Kidney (tissue), 14 donors: ENCODE data around the gene ECEL1. TPM values are rescaled to one million over a fixed set of nuclear protein-coding genes. Genes with fewer than 3 reads are reported as not detected.
A peak's percentile ranks its signal among the peaks of the same experiment; 100 is the strongest.

Experiments used
- DNase-seq, 5 donors: peaks; one replicate each; pipeline ENCODE4 v3.0.0-alpha.2; 2013 to 2020
- FAIRE-seq: peaks from 2 replicates; lab custom pipeline; 2012; peaks lifted over from hg19 to GRCh38; lab: Jason Lieb, UNC
- H3K27ac ChIP-seq, 2 donors: one replicate each; pipeline ENCODE4 v1.7.0; 2013; ENCODE audit warnings: low read depth in 2 of 2, low read length in 2 of 2, inconsistent platforms in 1 of 2
- H3K27me3 ChIP-seq: one replicate; pipeline ENCODE4 v1.7.1; 2013; ENCODE audit warnings: low read length, inconsistent platforms; ENCODE audit not compliant: control insufficient read depth, insufficient read depth
- H3K36me3 ChIP-seq, 3 donors: one replicate each; pipeline versions ENCODE4 v1.7.0 to v1.7.1; 2013; ENCODE audit warnings: low read length in 3 of 3, control low read depth in 1 of 3, inconsistent platforms in 1 of 3; ENCODE audit not compliant: insufficient read depth in 3 of 3, control insufficient read depth in 2 of 3
- H3K4me1 ChIP-seq, 3 donors: one replicate each; pipeline versions ENCODE4 v1.7.0 to v1.7.1; 2013; ENCODE audit warnings: low read length in 3 of 3, inconsistent platforms in 1 of 3, low read depth in 1 of 3; ENCODE audit not compliant: control insufficient read depth in 2 of 3, insufficient read depth in 2 of 3
- H3K4me3 ChIP-seq, 3 donors: one replicate each; pipeline versions ENCODE4 v1.7.0 to v1.8.1; 2013; ENCODE audit warnings: low read length in 3 of 3, control low read depth in 1 of 3, inconsistent platforms in 1 of 3
- H3K9ac ChIP-seq, 3 donors: one replicate each; pipeline versions ENCODE4 v1.7.0 to v1.7.1; 2013; ENCODE audit warnings: low read length in 3 of 3, control low read depth in 1 of 3, inconsistent platforms in 1 of 3
- H3K9me3 ChIP-seq, 3 donors: one replicate each; pipeline versions ENCODE4 v1.7.0 to v1.7.1; 2013; ENCODE audit warnings: low read length in 3 of 3, control low read depth in 1 of 3, inconsistent platforms in 1 of 3; ENCODE audit not compliant: control insufficient read depth in 2 of 3, insufficient read depth in 1 of 3
- CTCF ChIP-seq: IDR thresholded peaks from 3 replicates; pipeline ENCODE4 v1.5.1; 2012; ENCODE audit warnings: mild to moderate bottlenecking, moderate library complexity, borderline replicate concordance; ENCODE audit not compliant: insufficient read depth; ENCODE audit errors: extremely low read depth
- intact Hi-C: fragments of 100-400 bp; cut with DNase I; formaldehyde crosslinking; loops from one replicate; pipeline ENCODE4 v1.11.1; 2022
- polyA plus RNA-seq: library from polyadenylated mRNA; stranded (reverse); fragments of 350-450 nt; fragmentation: Illumina TruSeq; extraction: RNeasy Lipid Tissue Mini Kit (QIAGEN cat#74804); gene quantifications from one replicate; pipeline ENCODE4 v1.2.3, GENCODE V29; 2014; ENCODE audit warnings: low read depth, low replicate concordance; ENCODE audit not compliant: insufficient read depth
- total RNA-seq: library from RNA; stranded (reverse); fragmentation: NEBNext Ultra II Directional; extraction: Animal tissue kit (Norgen Biotek cat#: 25700); gene quantifications from one replicate; pipeline ENCODE4 v1.2.1, GENCODE V29; 2021
- donor health status: control.
- donor health status: control.
- donor health status: control.
- donor health status: control.
- donor health status: control.
- donor health status: DM: yes; HTN: yes; CAD: no.
- donor health status: Normal renal cell carcinoma (clear cell type).

ECEL1 gene
- total and polyA plus RNA-seq, 2 donors from 2014 or later, result 6.7 to 8.5 TPM

- DNase-seq, result peak in 2 of 5 donors; percentile 44 to 72
- Histone ChIP-seq H3K9ac (no peak overlapping the region), H3K27me3 (no peaks in the 10 kb centered on the region), H3K9me3 (no peaks in the 10 kb centered on the region), H3K27ac (no peak overlapping the region), H3K4me3 (no peak overlapping the region), H3K4me1 (no peaks in the 10 kb centered on the region), H3K36me3 (no peaks in the 10 kb centered on the region)
- FAIRE-seq, result no peak
- intact Hi-C loops, result no loop called here
- TF ChIP-seq CTCF, result no peak
Measured at GRCh38 chr2:232496501-232497270, 9.1 kb upstream of the ECEL1 start.

- FAIRE-seq (no peak), DNase-seq (no peak)
- Histone ChIP-seq H3K4me1 (no peaks in the 10 kb centered on the region), H3K9me3 (no peaks in the 10 kb centered on the region), H3K4me3 (no peak overlapping the region), H3K27me3 (no peaks in the 10 kb centered on the region), H3K36me3 (no peaks in the 10 kb centered on the region), H3K27ac (no peak overlapping the region), H3K9ac (no peak overlapping the region)
- intact Hi-C loops, result no loop called here
- no peak for TF ChIP-seq CTCF
Measured at GRCh38 chr2:232495292-232495691, 7.7 kb upstream of the ECEL1 start.

- no peak for TF ChIP-seq CTCF
- FAIRE-seq (no peak), DNase-seq (peak in 1 of 5 donors; percentile 44)
- H3K9me3 ChIP-seq, result no peaks in the 10 kb centered on the region
- H3K36me3 ChIP-seq, result no peaks in the 10 kb centered on the region
- H3K4me3 ChIP-seq, result no peak overlapping the region
- intact Hi-C loops, result no loop called here
- H3K9ac ChIP-seq, result no peak overlapping the region
- H3K27ac ChIP-seq, result no peak overlapping the region
- H3K27me3 ChIP-seq, result no peaks in the 10 kb centered on the region
- H3K4me1 ChIP-seq, result no peaks in the 10 kb centered on the region
Measured at GRCh38 chr2:232494542-232494941, 6.9 kb upstream of the ECEL1 start.
